Ishikawa (cell line): Measurements from ENCODE around the gene CCDC169.

Experiments
- CEBPB ChIP-seq: IDR thresholded peaks from 2 replicates; pipeline ENCODE4 v1.6.1; 2012
- CREB1 ChIP-seq: IDR thresholded peaks from 2 replicates; pipeline ENCODE4 v1.6.1; 2012; ENCODE audit warnings: low read depth
- EGR1 ChIP-seq: IDR thresholded peaks from 2 replicates; pipeline ENCODE4 v1.6.1; 2012
- EP300 ChIP-seq: IDR thresholded peaks from 2 replicates; pipeline ENCODE4 v1.6.1; 2012; ENCODE audit warnings: borderline replicate concordance
- FOXM1 ChIP-seq: IDR thresholded peaks from 2 replicates; pipeline ENCODE4 v1.6.1; 2012; ENCODE audit warnings: low read depth, borderline replicate concordance
- NFIC ChIP-seq: IDR thresholded peaks from 2 replicates; pipeline ENCODE4 v1.6.1; 2012
- RAD21 ChIP-seq: IDR thresholded peaks from 2 replicates; pipeline ENCODE4 v1.6.1; 2012; ENCODE audit warnings: low read depth
- REST ChIP-seq: IDR thresholded peaks from 2 replicates; pipeline ENCODE4 v1.6.1; 2012; ENCODE audit warnings: low read depth, mild to moderate bottlenecking
- TAF1 ChIP-seq: IDR thresholded peaks from 2 replicates; pipeline ENCODE4 v1.6.1; 2012; ENCODE audit warnings: low read depth, mild to moderate bottlenecking
- TCF12 ChIP-seq: IDR thresholded peaks from 2 replicates; pipeline ENCODE4 v1.6.1; 2012; ENCODE audit warnings: low read depth
- TEAD4 ChIP-seq: IDR thresholded peaks from 2 replicates; pipeline ENCODE4 v1.6.1; 2012
- USF1 ChIP-seq: IDR thresholded peaks from 2 replicates; pipeline ENCODE4 v1.6.1; 2012
- YY1 ChIP-seq: IDR thresholded peaks from 2 replicates; pipeline ENCODE4 v1.6.1; 2012; ENCODE audit warnings: low read depth
- ZBTB7A ChIP-seq: IDR thresholded peaks from 2 replicates; pipeline ENCODE4 v1.6.1; 2012; ENCODE audit warnings: low read depth
- TF ChIP-seq, protein P1 (sequence below): IDR thresholded peaks from 2 replicates; pipeline ENCODE4 v1.6.1; 2012

CCDC169 gene

GRCh38 chr13:36190771-36191170, 106.8 kb downstream of the CCDC169 start:
- TF ChIP-seq TEAD4, result no peak
- no peak for TF ChIP-seq CEBPB
- TF ChIP-seq EGR1, result no peak
- TF ChIP-seq NFIC, result no peak
- no peak for TF ChIP-seq TAF1
- TF ChIP-seq EP300, result no peak
- no peak for TF ChIP-seq USF1
- no peak for TF ChIP-seq REST
- TF ChIP-seq, protein P1, sequence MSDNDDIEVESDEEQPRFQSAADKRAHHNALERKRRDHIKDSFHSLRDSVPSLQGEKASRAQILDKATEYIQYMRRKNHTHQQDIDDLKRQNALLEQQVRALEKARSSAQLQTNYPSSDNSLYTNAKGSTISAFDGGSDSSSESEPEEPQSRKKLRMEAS, result no peak
- no peak for TF ChIP-seq RAD21
- TF ChIP-seq CREB1, result no peak
- TF ChIP-seq TCF12, result no peak
- TF ChIP-seq ZBTB7A, result no peak
- no peak for TF ChIP-seq YY1
- no peak for TF ChIP-seq FOXM1

DNA sequence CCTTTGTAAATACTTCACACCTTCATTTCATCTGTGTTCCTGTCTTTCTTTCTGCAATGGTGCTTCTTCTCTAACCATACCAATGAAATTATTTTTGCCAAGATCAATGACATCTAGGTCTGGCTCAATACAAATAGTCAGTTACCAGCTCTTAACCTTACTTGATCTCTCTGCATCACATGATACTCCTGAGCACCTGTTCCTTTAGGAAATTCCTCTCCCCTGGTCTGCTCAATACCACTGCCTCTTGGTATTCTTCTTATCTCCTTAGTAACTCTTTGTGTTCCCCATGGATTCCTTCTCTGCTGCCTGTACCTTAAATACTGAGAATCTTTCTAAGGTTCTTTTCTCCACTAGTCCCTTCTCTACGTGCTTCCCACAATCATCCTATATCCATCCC, 109.2 kb downstream of the CCDC169 start:
- TF ChIP-seq TEAD4 (no peak), FOXM1 (no peak), TCF12 (no peak), CREB1 (no peak), REST (no peak), YY1 (no peak), EGR1 (no peak), RAD21 (no peak), EP300 (no peak), USF1 (no peak), TAF1 (no peak), NFIC (no peak), CEBPB (no peak), ZBTB7A (no peak)
- TF ChIP-seq, protein P1, result no peak

DNA sequence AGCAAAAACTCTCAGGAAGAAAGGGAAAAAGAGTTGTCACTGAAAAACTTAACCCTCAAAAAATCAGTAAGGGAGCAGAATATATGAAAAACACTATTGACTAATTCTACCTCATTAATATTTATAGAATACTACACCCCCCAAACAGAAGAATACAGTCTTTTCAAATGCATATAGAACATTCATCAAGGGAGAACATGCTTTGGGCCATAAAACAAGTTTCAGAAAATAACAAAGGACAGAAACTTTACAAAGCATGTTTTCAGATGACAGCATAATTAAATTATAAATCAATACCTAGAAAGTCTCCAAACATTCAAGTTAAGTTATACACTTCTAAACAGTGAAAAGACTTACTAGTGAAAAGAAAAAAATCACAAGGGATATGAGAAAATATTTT, 113.7 kb downstream of the CCDC169 start:
- TF ChIP-seq TCF12, result no peak
- TF ChIP-seq CREB1, result no peak
- no peak for TF ChIP-seq EP300
- no peak for TF ChIP-seq TEAD4
- TF ChIP-seq, protein P1, result no peak
- no peak for TF ChIP-seq TAF1
- TF ChIP-seq REST, result no peak
- TF ChIP-seq USF1, result no peak
